HG02852 (cell line): ENCODE data around the gene EPHA7.

Source experiments
- ATAC-seq: cut with Tn5 transposase; IDR thresholded peaks from one replicate; pipeline ENCODE4 v1.9.1; 2021; ENCODE audit warnings: mild to moderate bottlenecking, moderate library complexity; ENCODE audit not compliant: unreplicated experiment

EPHA7 gene

DNA sequence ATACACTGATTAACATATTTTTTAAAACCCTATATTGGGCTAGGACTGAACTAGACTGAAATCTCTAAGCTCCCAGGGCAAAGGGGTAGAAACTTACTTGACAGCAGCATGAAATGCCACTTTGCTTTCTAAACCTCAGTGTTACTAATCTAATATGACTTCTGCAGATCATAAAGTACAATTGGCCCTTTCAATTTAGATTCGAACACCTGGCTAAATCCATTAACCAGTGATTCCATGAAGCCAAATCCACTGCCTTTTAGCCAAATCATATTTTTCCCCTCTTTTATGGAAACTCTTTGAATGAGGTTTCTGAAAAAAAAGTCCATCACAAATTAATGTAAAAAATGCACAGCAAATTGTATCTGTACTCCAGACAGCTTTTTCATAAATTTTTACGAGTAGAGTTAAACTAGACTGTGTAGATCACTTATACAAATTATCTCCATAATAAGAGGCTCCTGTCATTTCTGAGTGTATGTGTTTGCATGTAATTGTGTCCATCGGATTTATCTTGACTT is 25.7 kb downstream of the EPHA7 start:
- no peak for ATAC-seq

- no peak for ATAC-seq
Observed at GRCh38 chr6:93392797-93393196, 26.6 kb downstream of the EPHA7 start.

DNA sequence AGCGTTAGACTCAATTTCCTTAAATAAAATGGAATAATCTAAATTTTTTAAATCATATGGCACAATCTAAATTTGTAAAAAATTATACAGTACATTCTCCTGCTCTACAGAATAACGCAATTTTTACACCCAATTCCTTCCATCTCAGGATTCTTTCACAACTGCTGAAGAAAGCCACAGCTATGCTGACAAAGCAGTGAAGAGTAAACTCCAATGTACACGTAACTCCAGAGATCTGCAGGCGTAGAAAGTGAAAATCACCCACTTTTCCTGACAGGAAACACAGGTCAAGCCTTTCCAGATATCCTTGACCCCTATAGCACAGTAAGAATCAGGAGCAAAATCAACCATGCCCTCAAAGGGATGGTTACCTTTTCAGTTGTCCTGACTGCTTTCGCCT is 27.4 kb downstream of the EPHA7 start:
- no peak for ATAC-seq

DNA sequence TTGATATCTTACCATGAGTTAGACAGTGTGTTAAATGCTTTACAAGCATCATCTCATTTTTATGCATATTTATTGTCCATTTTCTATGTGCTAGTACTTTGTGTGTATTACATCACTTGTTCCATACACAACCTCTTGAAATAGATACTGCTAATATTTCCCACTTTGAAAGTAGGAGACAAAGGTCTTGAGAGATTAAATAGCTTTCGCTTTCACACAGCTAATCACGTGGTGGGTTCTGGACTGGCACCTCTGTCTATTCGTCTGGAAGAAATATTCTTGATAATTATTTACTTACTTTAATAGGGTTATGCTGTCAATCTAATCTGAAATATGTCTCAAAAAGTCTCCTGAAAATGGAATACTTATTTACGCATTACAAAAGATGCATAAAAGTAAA is 30.2 kb downstream of the EPHA7 start:
- ATAC-seq = no peak

GRCh38 chr6:93388070-93388469 is 31.3 kb downstream of the EPHA7 start:
- no peak for ATAC-seq

- ATAC-seq = no peak
Observed at GRCh38 chr6:93376026-93376540, 43.3 kb downstream of the EPHA7 start.

GRCh38 chr6:93373445-93373844 is 45.9 kb downstream of the EPHA7 start:
- ATAC-seq = no peak

- ATAC-seq = no peak
Observed at GRCh38 chr6:93371756-93372155, 47.6 kb downstream of the EPHA7 start.

- no peak for ATAC-seq
Observed at GRCh38 chr6:93369586-93370134, 49.7 kb downstream of the EPHA7 start.

- ATAC-seq = no peak
Observed at GRCh38 chr6:93366506-93366905, 52.9 kb downstream of the EPHA7 start.

DNA sequence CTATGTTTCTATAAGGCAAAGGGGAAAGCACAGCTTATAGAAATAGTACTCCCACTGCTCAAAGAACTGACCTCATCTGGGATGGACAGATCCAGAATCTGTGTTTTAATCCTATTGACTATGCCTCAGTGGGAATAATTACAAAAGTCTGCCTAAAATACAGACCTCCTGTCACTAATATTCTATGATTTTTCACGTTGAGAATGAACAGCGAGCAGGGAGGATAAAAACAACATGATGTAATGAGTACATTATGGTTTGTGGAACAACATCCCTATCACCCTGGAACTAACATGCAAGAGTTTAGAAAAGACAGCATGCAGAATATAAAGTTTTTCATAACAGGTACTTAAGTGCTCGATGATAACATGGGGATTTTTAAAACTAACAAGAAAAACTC is 53.9 kb downstream of the EPHA7 start:
- ATAC-seq = no peak

DNA sequence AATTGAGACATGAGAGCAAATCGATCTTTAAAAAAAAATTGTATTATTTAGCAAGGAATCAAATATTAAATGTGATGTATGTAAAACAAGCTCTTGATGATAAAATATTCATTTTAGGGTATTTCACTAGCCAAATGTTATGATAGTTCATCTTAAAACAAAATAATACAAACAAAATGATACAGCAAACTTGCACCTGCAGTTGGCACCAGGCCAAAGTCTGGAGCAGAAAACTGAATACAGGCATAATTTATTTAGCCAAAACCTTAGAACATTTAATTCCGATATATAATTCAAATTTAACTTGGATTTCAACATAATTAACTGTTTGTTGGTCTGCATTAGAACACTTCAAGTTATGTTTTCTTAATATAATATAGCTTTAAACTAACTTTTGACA is 60.9 kb downstream of the EPHA7 start:
- ATAC-seq = no peak

GRCh38 chr6:93352604-93353003 is 66.8 kb downstream of the EPHA7 start:
- no peak for ATAC-seq

DNA sequence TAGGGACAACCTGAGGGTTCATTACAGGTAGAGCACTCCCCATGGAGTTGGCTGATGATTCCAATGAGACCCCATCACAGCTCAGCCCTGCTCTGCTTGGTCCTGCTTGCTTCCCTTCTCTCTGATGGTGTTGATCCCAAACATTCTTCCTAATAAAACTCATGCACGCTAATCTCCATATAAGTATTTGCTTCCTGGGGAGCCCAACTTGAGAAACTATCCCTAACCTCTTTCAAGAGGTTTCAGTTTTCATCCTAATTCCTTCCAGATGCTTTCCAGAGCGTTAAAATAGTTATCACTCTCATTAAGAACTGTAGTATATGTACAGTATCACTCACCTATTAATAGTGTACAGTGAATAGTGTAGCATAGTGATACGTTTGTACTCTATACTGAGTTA is 68.1 kb downstream of the EPHA7 start:
- no peak for ATAC-seq

- no peak for ATAC-seq
Observed at GRCh38 chr6:93350774-93351173, 68.6 kb downstream of the EPHA7 start.

- ATAC-seq = no peak
Observed at GRCh38 chr6:93344333-93344835, 75.0 kb downstream of the EPHA7 start.

- ATAC-seq = no peak
Observed at GRCh38 chr6:93343476-93343875, 75.9 kb downstream of the EPHA7 start.

DNA sequence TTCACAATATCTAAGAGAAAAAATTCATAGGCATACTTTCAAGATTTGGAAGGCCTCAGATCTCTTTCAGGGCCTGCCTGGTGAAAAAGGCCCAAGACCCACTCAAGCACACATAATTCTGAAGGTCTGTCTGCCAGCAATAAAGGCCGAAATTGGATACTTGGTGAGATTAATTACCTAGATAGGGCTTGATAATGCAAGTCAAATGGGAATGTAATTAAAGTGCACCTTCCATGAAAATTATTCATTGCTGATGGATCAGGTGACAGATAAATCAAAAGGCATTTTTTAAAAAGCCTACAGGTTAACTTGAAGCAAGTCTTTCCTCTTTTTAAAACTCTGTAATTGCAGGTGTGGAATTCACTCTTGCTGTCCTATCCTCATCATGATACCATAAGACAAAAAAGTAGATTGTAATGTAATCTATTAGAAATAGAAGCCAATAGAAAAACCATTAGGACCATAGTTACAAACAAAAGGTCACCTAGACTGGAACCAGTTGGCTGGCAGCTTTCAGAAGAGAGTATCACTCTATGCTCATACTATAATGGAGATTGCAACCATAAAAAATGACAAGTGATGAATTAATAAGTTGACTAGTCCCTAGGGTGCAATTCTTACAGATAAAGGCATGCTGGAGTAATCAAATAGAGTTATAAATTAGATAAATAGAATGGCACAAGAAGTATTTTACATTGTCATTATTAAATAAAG is 77.3 kb downstream of the EPHA7 start:
- no peak for ATAC-seq

GRCh38 chr6:93337772-93338394 is 81.5 kb downstream of the EPHA7 start:
- ATAC-seq = no peak

DNA sequence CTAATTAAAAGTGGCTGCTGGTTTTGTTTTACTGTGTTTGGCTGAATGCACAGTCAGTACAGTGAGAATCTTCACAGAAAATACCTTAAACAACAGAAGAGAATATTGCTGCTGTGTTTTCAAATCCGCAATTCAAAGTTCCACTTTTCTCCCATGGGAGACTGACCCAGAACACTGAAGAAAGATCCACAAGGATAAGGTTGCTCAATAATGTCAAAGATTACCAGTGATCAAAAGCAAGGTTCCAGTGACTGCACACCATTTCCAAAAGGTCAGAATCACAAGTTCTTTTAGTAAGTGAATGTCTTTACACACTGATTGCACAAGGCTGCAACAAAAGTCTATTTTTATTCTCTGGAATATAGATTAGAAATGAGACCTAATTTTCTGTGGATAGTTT is 82.3 kb downstream of the EPHA7 start:
- ATAC-seq = no peak

- ATAC-seq = no peak
Observed at GRCh38 chr6:93329301-93330000, 89.9 kb downstream of the EPHA7 start.
